Naive B cell (primary cell): ENCODE data around the gene TLNRD1. TPM values are rescaled to one million over a fixed set of nuclear protein-coding genes. Genes with fewer than 3 reads are reported as not detected.
A peak's percentile ranks its signal among the peaks of the same experiment; 100 is the strongest.

Source experiments
- ATAC-seq, 2 donors: fragments of 150-1000 bp; cut with Tn5 transposase; 2 replicates each; pipeline ENCODE4 v1.10.0; 2021; ENCODE audit warnings: low read depth in 2 of 2, mild to moderate bottlenecking in 2 of 2, moderate library complexity in 2 of 2
- DNase-seq: peaks from one replicate; pipeline ENCODE4 v3.0.0; 2022
- H3K27ac Mint-ChIP-seq, 6 donors: one replicate each; pipeline ENCODE4 v1.8.0; 2020 to 2022; ENCODE audit warnings: mild to moderate bottlenecking in 6 of 6, mixed read lengths in 6 of 6, moderate library complexity in 5 of 6, inconsistent platforms in 2 of 6
- H3K27me3 Mint-ChIP-seq, 3 donors: one replicate each; pipeline ENCODE4 v1.8.0; 2021 to 2022; ENCODE audit warnings: mixed read lengths in 3 of 3, mild to moderate bottlenecking in 1 of 3
- H3K36me3 Mint-ChIP-seq, 2 donors: one replicate each; pipeline ENCODE4 v1.8.0; 2020 to 2022; ENCODE audit warnings: mixed read lengths in 2 of 2, inconsistent platforms in 1 of 2, mild to moderate bottlenecking in 1 of 2
- H3K4me1 Mint-ChIP-seq, 3 donors: one replicate each; pipeline ENCODE4 v1.8.0; 2020 to 2022; ENCODE audit warnings: mixed read lengths in 3 of 3, inconsistent platforms in 1 of 3, mild to moderate bottlenecking in 1 of 3, moderate library complexity in 1 of 3
- H3K4me3 Mint-ChIP-seq, 8 donors: one replicate each; pipeline ENCODE4 v1.8.0; 2020 to 2022; ENCODE audit warnings: mild to moderate bottlenecking in 8 of 8, mixed read lengths in 8 of 8, moderate library complexity in 8 of 8, inconsistent platforms in 2 of 8
- H3K9me3 Mint-ChIP-seq, 7 donors: one replicate each; pipeline ENCODE4 v1.8.0; 2020 to 2022; ENCODE audit warnings: mixed read lengths in 7 of 7, mild to moderate bottlenecking in 5 of 7, inconsistent platforms in 2 of 7, moderate library complexity in 1 of 7
- polyA plus RNA-seq, 6 donors: library from polyadenylated mRNA; unstranded; fragments of 300-500 nt; fragmentation: Illumina TruSeq; gene quantifications; one replicate each; pipeline ENCODE4 v1.2.3, GENCODE V29; 2021; ENCODE audit warnings: low read depth in 6 of 6

TLNRD1 gene
- polyA plus RNA-seq, 6 donors from 2014 or later = 3.0 to 6.4 (median 5.2) TPM

GRCh38 chr15:81047928-81048327 lies 47.2 kb downstream of the TLNRD1 start:
- Mint-ChIP-seq H3K27ac (peak overlapping the region in 1 of 6 donors; percentile 32), H3K27me3 (no peaks in the 10 kb centered on the region), H3K4me3 (no peak overlapping the region), H3K9me3 (peaks cover 5 to 13% (median 8%) of the 10 kb centered on the region in 7 donors), H3K4me1 (peaks cover 5 to 13% (median 13%) of the 10 kb centered on the region in 3 donors), H3K36me3 (no peaks in the 10 kb centered on the region)
- no peak for DNase-seq
- no peak for ATAC-seq

DNA sequence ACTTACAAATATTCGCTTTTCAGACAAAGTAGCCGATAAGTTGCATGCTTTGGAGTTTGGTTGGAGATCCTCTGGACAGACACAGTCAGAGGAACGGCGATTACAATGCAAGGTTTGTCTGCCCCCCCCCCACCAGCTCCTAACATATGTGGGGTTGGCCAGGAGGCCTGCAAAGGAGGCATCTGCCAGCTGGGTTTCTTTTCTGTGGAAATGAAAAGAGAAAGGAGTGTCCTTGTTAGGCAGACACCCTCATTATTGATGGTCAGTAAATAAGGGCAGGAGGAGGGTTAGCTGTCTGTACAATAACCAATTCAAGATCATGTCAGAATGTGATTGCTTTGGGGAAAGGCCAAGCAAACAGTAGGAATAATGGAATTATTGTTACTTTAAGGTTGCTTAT lies 49.1 kb downstream of the TLNRD1 start:
- Mint-ChIP-seq H3K27ac (no peak overlapping the region), H3K4me3 (no peak overlapping the region), H3K4me1 (peaks cover 5 to 18% (median 13%) of the 10 kb centered on the region in 3 donors), H3K27me3 (no peaks in the 10 kb centered on the region), H3K36me3 (peaks cover 0 to 7% of the 10 kb centered on the region in 2 donors), H3K9me3 (peaks cover 5 to 13% (median 8%) of the 10 kb centered on the region in 7 donors)
- ATAC-seq (no peak), DNase-seq (no peak)

DNA sequence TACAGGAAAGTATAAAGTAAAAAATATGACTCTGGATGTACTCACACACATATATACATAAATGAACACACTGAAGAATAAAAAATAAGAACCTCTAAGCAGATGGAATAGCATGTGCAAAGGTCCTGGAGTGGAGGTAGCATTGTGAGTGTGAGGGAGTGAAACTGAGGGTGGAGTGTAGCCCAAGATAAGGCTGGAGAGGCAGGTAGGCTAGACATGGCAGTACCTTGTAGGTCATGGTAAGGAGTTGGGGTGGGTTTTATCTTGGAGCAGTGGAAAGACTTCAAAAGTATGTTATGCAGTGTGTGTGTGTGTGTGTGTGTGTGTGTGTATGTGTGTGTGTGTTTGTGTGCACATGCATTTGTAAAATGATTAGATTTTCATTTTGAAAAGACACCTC lies 49.5 kb downstream of the TLNRD1 start:
- Mint-ChIP-seq H3K4me1 (peaks cover 5 to 18% (median 13%) of the 10 kb centered on the region in 3 donors), H3K9me3 (peaks cover 5 to 11% (median 8%) of the 10 kb centered on the region in 7 donors), H3K4me3 (no peak overlapping the region), H3K27ac (no peak overlapping the region), H3K36me3 (peaks cover 0 to 7% of the 10 kb centered on the region in 2 donors), H3K27me3 (no peaks in the 10 kb centered on the region)
- no peak for DNase-seq
- ATAC-seq = no peak

GRCh38 chr15:81050805-81051204 lies 50.1 kb downstream of the TLNRD1 start:
- H3K27me3 Mint-ChIP-seq = no peaks in the 10 kb centered on the region
- ATAC-seq = no peak
- H3K4me3 Mint-ChIP-seq = no peak overlapping the region

GRCh38 chr15:81052046-81052445 lies 51.3 kb downstream of the TLNRD1 start:
- Mint-ChIP-seq H3K4me1 (peaks cover 0 to 18% (median 13%) of the 10 kb centered on the region in 3 donors), H3K27me3 (no peaks in the 10 kb centered on the region), H3K27ac (no peak overlapping the region), H3K36me3 (peaks cover 0 to 7% of the 10 kb centered on the region in 2 donors), H3K9me3 (peaks cover 0 to 2% (median 0%) of the 10 kb centered on the region in 7 donors), H3K4me3 (no peak overlapping the region)
- peak; percentile 6 for DNase-seq
- ATAC-seq = peak; percentile 34 to 41

More at GRCh38 chr15:81050805-81051204, 50.1 kb downstream of the TLNRD1 start:
- H3K27ac Mint-ChIP-seq = no peak overlapping the region
- H3K9me3 Mint-ChIP-seq = peaks cover 3 to 8% (median 5%) of the 10 kb centered on the region in 7 donors
- H3K36me3 Mint-ChIP-seq = peaks cover 0 to 7% of the 10 kb centered on the region in 2 donors
- DNase-seq = no peak
- peaks cover 2 to 18% (median 13%) of the 10 kb centered on the region in 3 donors for H3K4me1 Mint-ChIP-seq

GRCh38 chr15:81053621-81054020 lies 52.9 kb downstream of the TLNRD1 start:
- peaks cover 0 to 7% of the 10 kb centered on the region in 2 donors for H3K36me3 Mint-ChIP-seq
- H3K4me3 Mint-ChIP-seq = no peak overlapping the region
- H3K9me3 Mint-ChIP-seq = peaks cover 0 to 2% (median 0%) of the 10 kb centered on the region in 7 donors
- H3K27ac Mint-ChIP-seq = no peak overlapping the region
- no peaks in the 10 kb centered on the region for H3K27me3 Mint-ChIP-seq
- DNase-seq (no peak), ATAC-seq (no peak)
- H3K4me1 Mint-ChIP-seq = peaks cover 0 to 18% (median 13%) of the 10 kb centered on the region in 3 donors

GRCh38 chr15:81054236-81054635 lies 53.5 kb downstream of the TLNRD1 start:
- Mint-ChIP-seq H3K36me3 (peaks cover 0 to 7% of the 10 kb centered on the region in 2 donors), H3K27ac (no peak overlapping the region), H3K4me1 (peaks cover 0 to 18% (median 13%) of the 10 kb centered on the region in 3 donors), H3K4me3 (no peak overlapping the region), H3K9me3 (peaks cover 0 to 2% (median 0%) of the 10 kb centered on the region in 7 donors), H3K27me3 (no peaks in the 10 kb centered on the region)
- DNase-seq (no peak), ATAC-seq (no peak)

Other genes with a start within 250 kb of the TLNRD1 start
- gene CEMIP, start 221.6 kb upstream of the TLNRD1 start, polyA plus RNA-seq = under 1 TPM in 3 of 6 donors, not detected in 3; 0.03 to 0.12 (median 0.05) TPM
- 10 to 100 TPM; 16.0 to 24.8 (median 20.4) TPM for gene MESD, start 11.1 kb upstream of the TLNRD1 start, polyA plus RNA-seq
- gene CFAP161, start 133.3 kb downstream of the TLNRD1 start, polyA plus RNA-seq = under 1 TPM in 1 of 6 donors, not detected in 5; 0.40 TPM
- 100 to 1,000 TPM; 146 to 315 (median 222) TPM for gene IL16, start 196.0 kb downstream of the TLNRD1 start, polyA plus RNA-seq